Measurements from ENCODE around the gene PTPRT. TPM values are rescaled to one million over a fixed set of nuclear protein-coding genes. Genes with fewer than 3 reads are reported as not detected.

Gene PTPRT
- 1.1 TPM for polyA plus RNA-seq (2013, experiment 1 of 4)
- polyA plus RNA-seq (2013, experiment 2 of 4), result 0.69 TPM
- 0.32 TPM for polyA plus RNA-seq (2013, experiment 3 of 4)
- 0.45 TPM for polyA plus RNA-seq (2013, experiment 4 of 4)

DNA sequence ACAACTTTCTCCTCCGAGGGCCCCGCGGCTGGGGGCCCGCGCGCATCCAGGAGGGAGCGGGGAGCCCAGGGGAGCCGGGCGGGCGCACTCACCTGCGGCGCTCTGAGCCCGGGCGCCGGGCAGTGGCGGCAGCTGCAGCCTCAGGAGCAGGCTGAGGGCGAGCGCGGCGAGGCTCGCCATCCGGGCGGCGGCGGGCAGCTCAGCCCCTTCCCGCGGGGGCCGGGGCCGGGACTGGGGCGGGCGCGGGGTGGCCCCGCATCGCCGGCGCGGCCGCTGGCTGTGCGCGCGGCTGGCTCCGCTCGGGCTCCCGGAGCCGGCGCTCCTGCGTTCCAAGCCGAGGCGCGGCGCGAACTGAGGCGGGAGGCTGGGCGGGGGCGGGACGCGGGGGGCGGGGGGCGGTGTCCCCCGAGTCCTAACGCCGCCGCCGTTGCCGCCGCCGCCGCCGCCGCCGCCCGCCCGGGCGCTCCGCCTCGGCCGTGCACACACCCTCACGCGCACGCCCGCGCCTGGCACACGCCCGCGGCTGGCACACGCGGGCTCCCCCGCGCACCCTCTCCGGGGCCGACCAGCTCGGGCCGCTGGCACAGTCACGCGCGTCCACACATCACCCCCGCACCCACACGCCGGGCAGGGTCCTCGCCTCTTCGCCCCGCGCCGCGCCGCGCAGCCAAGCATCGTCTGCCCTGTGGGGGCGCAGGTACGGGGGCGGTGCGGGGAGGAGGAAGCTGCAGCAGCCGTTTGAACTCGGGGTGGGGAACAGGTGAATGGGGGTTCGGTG is at the start of gene PTPRT:
PTPRT (minus strand) TSS at position 353 of the 778 bp plus-strand sequence; CDS start at position 180, 173 bp downstream.
- H3K4me3 ChIP-seq (ENCODE audit: insufficient read depth, low read depth, low read length), result peak within 1 kb of the TSS; percentile 34
- peaks cover 39% of the 10 kb centered on the region for H3K27me3 ChIP-seq (ENCODE audit: control insufficient read depth, insufficient read depth, low read length, poor library complexity, severe bottlenecking)

GRCh38 chr20:43238833-43239232 is 49.1 kb upstream of the PTPRT start:
- no peaks in the 10 kb centered on the region for H3K27me3 ChIP-seq (ENCODE audit: control insufficient read depth, insufficient read depth, low read length, poor library complexity, severe bottlenecking)
- no peak overlapping the region for H3K27ac ChIP-seq (ENCODE audit: insufficient read depth, low read depth, low read length, poor library complexity, severe bottlenecking)
- no peak overlapping the region for H3K4me3 ChIP-seq (ENCODE audit: insufficient read depth, low read depth, low read length)
- no peaks in the 10 kb centered on the region for H3K9me3 ChIP-seq (ENCODE audit: control insufficient read depth, low read length)
- no peaks in the 10 kb centered on the region for H3K4me1 ChIP-seq (ENCODE audit: control insufficient read depth, insufficient read depth, low read length)
- no peaks in the 10 kb centered on the region for H3K36me3 ChIP-seq (ENCODE audit: control insufficient read depth, insufficient read depth, low read length)
- 81% methylated on average over 3 of the region's 3 CpGs for WGBS, 2 experiments

More for the DNA sequence above, at the start of gene PTPRT:
- Histone ChIP-seq H3K36me3 (ENCODE audit: control insufficient read depth, insufficient read depth, low read length) (no peaks in the 10 kb centered on the region), H3K9me3 (ENCODE audit: control insufficient read depth, low read length) (no peaks in the 10 kb centered on the region), H3K4me1 (ENCODE audit: control insufficient read depth, insufficient read depth, low read length) (peaks cover 6% of the 10 kb centered on the region), H3K27ac (ENCODE audit: insufficient read depth, low read depth, low read length, poor library complexity, severe bottlenecking) (no peak within 1 kb of the TSS)
- 1% methylated on average over 113 to 115 of the region's 115 CpGs for WGBS, 2 experiments

DNA sequence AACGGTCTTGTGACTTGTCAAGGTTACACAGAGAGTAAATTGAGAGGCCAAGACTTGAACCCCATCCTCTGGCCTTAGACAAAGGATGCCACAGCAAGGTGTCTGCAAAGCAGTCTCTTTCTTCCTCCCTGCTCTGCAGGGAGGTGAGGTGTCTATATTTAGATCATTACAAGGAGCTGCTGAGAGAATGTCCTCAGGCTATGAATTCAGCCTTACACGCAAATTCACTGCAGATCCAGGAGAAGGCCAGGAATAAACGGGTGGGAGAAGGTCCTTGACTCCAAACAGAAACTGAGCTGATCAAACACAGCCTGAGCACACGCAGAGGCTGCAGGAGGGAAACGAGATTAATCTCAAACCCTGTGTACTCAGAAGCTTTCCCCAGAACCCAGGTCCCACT is 48.6 kb upstream of the PTPRT start:
- no peaks in the 10 kb centered on the region for H3K36me3 ChIP-seq (ENCODE audit: control insufficient read depth, insufficient read depth, low read length)
- no peaks in the 10 kb centered on the region for H3K27me3 ChIP-seq (ENCODE audit: control insufficient read depth, insufficient read depth, low read length, poor library complexity, severe bottlenecking)
- WGBS, 2 experiments, result 77 to 79% methylated on average over 5 of the region's 5 CpGs
- H3K9me3 ChIP-seq (ENCODE audit: control insufficient read depth, low read length), result no peaks in the 10 kb centered on the region
- H3K4me1 ChIP-seq (ENCODE audit: control insufficient read depth, insufficient read depth, low read length), result no peaks in the 10 kb centered on the region
- no peak overlapping the region for H3K27ac ChIP-seq (ENCODE audit: insufficient read depth, low read depth, low read length, poor library complexity, severe bottlenecking)
- no peak overlapping the region for H3K4me3 ChIP-seq (ENCODE audit: insufficient read depth, low read depth, low read length)

DNA sequence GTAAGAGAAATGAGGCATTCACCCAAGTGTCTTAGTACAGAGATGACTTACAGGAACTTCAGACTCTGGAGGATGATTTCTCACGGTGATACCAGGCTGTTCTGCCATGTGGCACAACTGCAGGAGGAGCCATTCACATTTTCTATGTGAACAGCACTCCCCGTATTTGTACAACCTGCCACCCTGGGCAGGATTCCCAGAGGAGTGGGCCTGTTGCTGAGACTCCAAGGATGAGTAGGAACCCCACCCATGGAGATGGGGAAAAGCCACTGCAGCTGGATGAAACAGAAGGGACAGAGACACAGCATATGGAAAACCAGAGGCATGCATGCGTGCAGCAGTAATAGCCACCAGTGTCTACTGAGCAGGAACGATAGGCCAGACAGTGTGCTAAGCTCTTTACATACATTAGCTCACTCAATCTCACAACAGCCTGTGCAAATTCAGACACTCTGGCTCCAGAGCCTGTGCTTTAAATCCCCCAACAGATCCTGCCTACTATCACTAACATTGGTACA is 48.0 kb upstream of the PTPRT start:
- WGBS, 2 experiments, result 89 to 93% methylated on average over 4 of the region's 4 CpGs
- no peak overlapping the region for H3K27ac ChIP-seq (ENCODE audit: insufficient read depth, low read depth, low read length, poor library complexity, severe bottlenecking)
- H3K9me3 ChIP-seq (ENCODE audit: control insufficient read depth, low read length), result no peaks in the 10 kb centered on the region
- no peaks in the 10 kb centered on the region for H3K36me3 ChIP-seq (ENCODE audit: control insufficient read depth, insufficient read depth, low read length)
- H3K4me1 ChIP-seq (ENCODE audit: control insufficient read depth, insufficient read depth, low read length), result no peaks in the 10 kb centered on the region
- H3K4me3 ChIP-seq (ENCODE audit: insufficient read depth, low read depth, low read length), result no peak overlapping the region
- H3K27me3 ChIP-seq (ENCODE audit: control insufficient read depth, insufficient read depth, low read length, poor library complexity, severe bottlenecking), result no peaks in the 10 kb centered on the region

DNA sequence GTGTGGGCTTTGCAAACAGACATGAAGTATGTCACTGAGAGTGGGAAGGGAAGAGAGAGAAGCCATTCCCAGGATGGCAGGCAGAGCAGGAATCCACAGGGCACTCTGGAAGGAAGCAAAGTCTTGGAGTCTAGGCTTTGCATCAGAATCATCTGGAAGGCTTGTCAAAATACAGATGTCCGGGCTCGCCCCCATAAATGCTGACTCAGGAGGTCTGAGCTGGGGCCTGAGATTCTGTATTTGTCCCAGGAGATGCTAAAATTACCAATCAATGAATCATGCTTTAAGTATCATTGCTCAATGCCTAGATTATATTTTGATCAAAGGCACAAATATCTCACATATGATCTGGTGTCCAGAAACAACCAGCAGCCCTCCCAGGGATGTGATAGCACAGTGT is 46.3 kb upstream of the PTPRT start:
- H3K36me3 ChIP-seq (ENCODE audit: control insufficient read depth, insufficient read depth, low read length), result no peaks in the 10 kb centered on the region
- no peak overlapping the region for H3K4me3 ChIP-seq (ENCODE audit: insufficient read depth, low read depth, low read length)
- H3K27ac ChIP-seq (ENCODE audit: insufficient read depth, low read depth, low read length, poor library complexity, severe bottlenecking), result no peak overlapping the region
- peaks cover 8% of the 10 kb centered on the region for H3K27me3 ChIP-seq (ENCODE audit: control insufficient read depth, insufficient read depth, low read length, poor library complexity, severe bottlenecking)
- 89 to 98% methylated on average over 2 of the region's 2 CpGs for WGBS, 2 experiments
- H3K4me1 ChIP-seq (ENCODE audit: control insufficient read depth, insufficient read depth, low read length), result no peaks in the 10 kb centered on the region
- H3K9me3 ChIP-seq (ENCODE audit: control insufficient read depth, low read length), result no peaks in the 10 kb centered on the region

- WGBS, 2 experiments, result 82 to 87% methylated on average over 1 of the region's 1 CpG
- no peaks in the 10 kb centered on the region for H3K36me3 ChIP-seq (ENCODE audit: control insufficient read depth, insufficient read depth, low read length)
Measured at GRCh38 chr20:43231829-43232228, 42.1 kb upstream of the PTPRT start.

GRCh38 chr20:43229696-43230095 is 40.0 kb upstream of the PTPRT start:
- Histone ChIP-seq H3K4me1 (ENCODE audit: control insufficient read depth, insufficient read depth, low read length) (no peaks in the 10 kb centered on the region), H3K27ac (ENCODE audit: insufficient read depth, low read depth, low read length, poor library complexity, severe bottlenecking) (no peak overlapping the region), H3K36me3 (ENCODE audit: control insufficient read depth, insufficient read depth, low read length) (no peaks in the 10 kb centered on the region), H3K27me3 (ENCODE audit: control insufficient read depth, insufficient read depth, low read length, poor library complexity, severe bottlenecking) (peaks cover 8% of the 10 kb centered on the region), H3K9me3 (ENCODE audit: control insufficient read depth, low read length) (no peaks in the 10 kb centered on the region), H3K4me3 (ENCODE audit: insufficient read depth, low read depth, low read length) (no peak overlapping the region)
- WGBS, 2 experiments, result 89 to 92% methylated on average over 3 of the region's 3 CpGs

More at GRCh38 chr20:43231829-43232228, 42.1 kb upstream of the PTPRT start:
- Histone ChIP-seq H3K4me1 (ENCODE audit: control insufficient read depth, insufficient read depth, low read length) (no peaks in the 10 kb centered on the region), H3K4me3 (ENCODE audit: insufficient read depth, low read depth, low read length) (no peak overlapping the region), H3K27ac (ENCODE audit: insufficient read depth, low read depth, low read length, poor library complexity, severe bottlenecking) (no peak overlapping the region), H3K27me3 (ENCODE audit: control insufficient read depth, insufficient read depth, low read length, poor library complexity, severe bottlenecking) (peaks cover 8% of the 10 kb centered on the region), H3K9me3 (ENCODE audit: control insufficient read depth, low read length) (no peaks in the 10 kb centered on the region)

DNA sequence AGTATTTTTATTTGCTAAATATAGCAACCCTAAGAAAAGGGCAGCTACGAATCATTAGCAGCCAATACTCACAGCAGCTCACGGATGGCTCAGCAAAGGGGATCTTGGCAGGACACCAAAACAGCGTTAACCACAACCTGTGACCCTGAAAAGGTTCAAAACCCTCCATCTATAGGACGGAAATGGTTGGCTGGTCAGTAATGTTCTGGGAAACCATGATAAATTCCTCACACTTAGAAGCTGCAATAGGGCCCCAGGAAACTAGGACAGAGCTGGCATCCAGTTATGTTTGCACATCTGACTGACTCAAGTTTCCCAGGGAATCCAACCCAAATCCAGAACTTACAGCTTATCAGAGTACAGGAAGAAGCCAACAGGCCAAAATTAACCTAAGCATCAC is 30.9 kb upstream of the PTPRT start:
- Histone ChIP-seq H3K4me3 (ENCODE audit: insufficient read depth, low read depth, low read length) (no peak overlapping the region), H3K4me1 (ENCODE audit: control insufficient read depth, insufficient read depth, low read length) (no peaks in the 10 kb centered on the region), H3K27ac (ENCODE audit: insufficient read depth, low read depth, low read length, poor library complexity, severe bottlenecking) (no peak overlapping the region), H3K36me3 (ENCODE audit: control insufficient read depth, insufficient read depth, low read length) (no peaks in the 10 kb centered on the region), H3K27me3 (ENCODE audit: control insufficient read depth, insufficient read depth, low read length, poor library complexity, severe bottlenecking) (no peaks in the 10 kb centered on the region), H3K9me3 (ENCODE audit: control insufficient read depth, low read length) (no peaks in the 10 kb centered on the region)
- WGBS, 2 experiments, result 85 to 91% methylated on average over 4 of the region's 4 CpGs

DNA sequence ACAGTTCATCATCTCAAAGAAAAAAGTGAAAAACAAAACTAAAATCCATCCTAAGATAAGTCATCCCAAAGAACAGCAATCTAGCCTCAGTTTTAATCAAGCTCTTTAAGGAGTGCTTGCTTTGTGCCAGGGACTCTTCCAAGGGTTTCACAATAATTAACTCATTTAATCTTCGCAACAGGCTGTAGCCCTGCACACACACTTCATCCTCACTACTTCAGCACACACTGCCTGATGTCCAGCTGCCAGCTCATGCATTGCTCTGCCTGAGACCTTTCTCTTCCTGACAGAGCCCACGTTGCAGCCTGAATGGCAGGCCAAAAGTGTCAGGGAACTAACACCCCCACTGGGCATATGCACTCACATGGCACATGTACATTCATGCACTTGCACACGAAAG is 21.2 kb upstream of the PTPRT start:
- no peaks in the 10 kb centered on the region for H3K9me3 ChIP-seq (ENCODE audit: control insufficient read depth, low read length)
- H3K4me1 ChIP-seq (ENCODE audit: control insufficient read depth, insufficient read depth, low read length), result no peaks in the 10 kb centered on the region
- 64 to 66% methylated on average over 3 of the region's 3 CpGs for WGBS, 2 experiments

DNA sequence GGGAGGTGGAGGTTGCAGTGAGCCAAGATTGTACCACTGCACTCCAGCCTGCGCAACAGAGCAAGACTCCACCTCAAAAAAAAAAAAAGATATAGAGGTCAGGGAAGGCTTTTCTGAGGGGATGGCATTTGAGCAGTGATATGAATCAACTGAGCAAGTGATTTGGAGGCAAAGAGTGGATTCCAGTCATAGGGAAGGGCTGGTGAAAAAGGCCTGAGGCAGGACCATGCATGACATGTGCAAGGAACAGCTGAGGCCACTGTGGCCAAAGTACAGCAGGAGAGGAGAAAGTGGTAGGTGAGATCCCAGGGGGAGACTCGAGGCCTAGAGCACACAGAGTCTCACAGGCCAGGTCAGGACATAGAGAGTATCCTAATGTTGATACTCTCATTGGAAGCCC is 20.1 kb upstream of the PTPRT start:
- Histone ChIP-seq H3K4me1 (ENCODE audit: control insufficient read depth, insufficient read depth, low read length) (no peaks in the 10 kb centered on the region), H3K36me3 (ENCODE audit: control insufficient read depth, insufficient read depth, low read length) (no peaks in the 10 kb centered on the region), H3K27me3 (ENCODE audit: control insufficient read depth, insufficient read depth, low read length, poor library complexity, severe bottlenecking) (no peaks in the 10 kb centered on the region), H3K9me3 (ENCODE audit: control insufficient read depth, low read length) (no peaks in the 10 kb centered on the region), H3K4me3 (ENCODE audit: insufficient read depth, low read depth, low read length) (no peak overlapping the region), H3K27ac (ENCODE audit: insufficient read depth, low read depth, low read length, poor library complexity, severe bottlenecking) (no peak overlapping the region)
- 90 to 94% methylated on average over 2 of the region's 2 CpGs for WGBS, 2 experiments

More for the DNA sequence above, 21.2 kb upstream of the PTPRT start:
- no peak overlapping the region for H3K27ac ChIP-seq (ENCODE audit: insufficient read depth, low read depth, low read length, poor library complexity, severe bottlenecking)
- no peaks in the 10 kb centered on the region for H3K36me3 ChIP-seq (ENCODE audit: control insufficient read depth, insufficient read depth, low read length)
- no peaks in the 10 kb centered on the region for H3K27me3 ChIP-seq (ENCODE audit: control insufficient read depth, insufficient read depth, low read length, poor library complexity, severe bottlenecking)
- no peak overlapping the region for H3K4me3 ChIP-seq (ENCODE audit: insufficient read depth, low read depth, low read length)
